ENCODE data around the gene PTPRT. TPM values are rescaled to one million over a fixed set of nuclear protein-coding genes. Genes with fewer than 3 reads are reported as not detected.

PTPRT gene
- total RNA-seq, 1 experiment from 2014 or later = not detected

DNA sequence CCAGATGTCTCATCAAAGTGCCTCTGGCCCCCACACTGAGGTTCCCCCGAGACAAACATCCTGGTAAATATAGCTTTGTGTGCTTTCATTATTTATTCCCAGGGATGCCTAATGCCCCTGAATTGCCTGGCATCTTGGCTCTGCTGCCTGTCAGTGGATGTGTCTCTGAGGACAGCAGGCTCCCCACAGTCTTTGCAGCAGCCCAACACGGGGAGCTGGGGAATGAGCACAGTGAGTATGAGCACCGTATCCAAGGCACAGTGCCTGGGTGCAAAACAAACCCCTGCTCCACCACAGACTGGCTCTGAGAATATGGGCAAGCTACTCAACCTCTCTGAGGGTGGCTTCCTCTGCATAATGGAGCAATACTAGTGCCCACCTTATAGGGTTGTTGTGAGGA is 165.9 kb downstream of the PTPRT start:
- no peak for DNase-seq
- no TSS peak for BruUV-seq (replicated peaks)
- Mint-ChIP-seq H3K27ac (ENCODE audit: unreplicated experiment) (no peak overlapping the region), H3K36me3 (ENCODE audit: insufficient read depth, unreplicated experiment) (no peaks in the 10 kb centered on the region), H3K27me3 (ENCODE audit: unreplicated experiment) (peaks cover 34% of the 10 kb centered on the region), H3K4me1 (ENCODE audit: low read depth, unreplicated experiment) (no peaks in the 10 kb centered on the region), H3K9me3 (ENCODE audit: low read depth, unreplicated experiment) (no peaks in the 10 kb centered on the region), H3K4me3 (ENCODE audit: low read depth, unreplicated experiment) (no peak overlapping the region)
- TF ChIP-seq, protein P1, sequence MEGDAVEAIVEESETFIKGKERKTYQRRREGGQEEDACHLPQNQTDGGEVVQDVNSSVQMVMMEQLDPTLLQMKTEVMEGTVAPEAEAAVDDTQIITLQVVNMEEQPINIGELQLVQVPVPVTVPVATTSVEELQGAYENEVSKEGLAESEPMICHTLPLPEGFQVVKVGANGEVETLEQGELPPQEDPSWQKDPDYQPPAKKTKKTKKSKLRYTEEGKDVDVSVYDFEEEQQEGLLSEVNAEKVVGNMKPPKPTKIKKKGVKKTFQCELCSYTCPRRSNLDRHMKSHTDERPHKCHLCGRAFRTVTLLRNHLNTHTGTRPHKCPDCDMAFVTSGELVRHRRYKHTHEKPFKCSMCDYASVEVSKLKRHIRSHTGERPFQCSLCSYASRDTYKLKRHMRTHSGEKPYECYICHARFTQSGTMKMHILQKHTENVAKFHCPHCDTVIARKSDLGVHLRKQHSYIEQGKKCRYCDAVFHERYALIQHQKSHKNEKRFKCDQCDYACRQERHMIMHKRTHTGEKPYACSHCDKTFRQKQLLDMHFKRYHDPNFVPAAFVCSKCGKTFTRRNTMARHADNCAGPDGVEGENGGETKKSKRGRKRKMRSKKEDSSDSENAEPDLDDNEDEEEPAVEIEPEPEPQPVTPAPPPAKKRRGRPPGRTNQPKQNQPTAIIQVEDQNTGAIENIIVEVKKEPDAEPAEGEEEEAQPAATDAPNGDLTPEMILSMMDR (IDR thresholded peaks at IDR 0.05; ENCODE audit: unreplicated experiment) = no peak
- CTCF ChIA-PET = no interaction called here
- intact Hi-C loops (cut with micrococcal nuclease; ENCODE audit: unreplicated experiment) = no loop called here

DNA sequence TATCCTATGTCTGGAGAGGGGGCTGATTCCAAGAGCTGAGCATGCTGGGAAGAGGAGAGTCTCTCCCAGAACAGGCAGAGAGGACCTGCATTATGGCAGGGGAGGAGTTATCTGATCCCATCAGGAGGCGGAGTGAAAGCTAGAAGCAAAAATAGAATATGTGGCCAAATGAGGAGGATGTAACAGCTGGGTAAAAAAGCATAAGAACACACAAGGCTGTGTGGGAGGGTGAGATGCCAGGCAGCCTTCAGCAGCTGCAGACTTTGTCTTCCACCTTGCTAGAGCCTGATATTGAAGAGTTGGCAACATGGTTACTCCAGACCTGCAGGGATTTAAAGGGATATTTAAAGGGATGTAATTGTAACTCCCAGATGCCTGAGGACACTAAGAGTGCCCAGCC is 167.1 kb downstream of the PTPRT start:
- Mint-ChIP-seq H3K27me3 (ENCODE audit: unreplicated experiment) (peaks cover 31% of the 10 kb centered on the region), H3K9me3 (ENCODE audit: low read depth, unreplicated experiment) (no peaks in the 10 kb centered on the region), H3K4me1 (ENCODE audit: low read depth, unreplicated experiment) (no peaks in the 10 kb centered on the region), H3K27ac (ENCODE audit: unreplicated experiment) (no peak overlapping the region), H3K36me3 (ENCODE audit: insufficient read depth, unreplicated experiment) (no peaks in the 10 kb centered on the region), H3K4me3 (ENCODE audit: low read depth, unreplicated experiment) (no peak overlapping the region)
- no TSS peak for BruUV-seq (replicated peaks)
- intact Hi-C loops (cut with micrococcal nuclease; ENCODE audit: unreplicated experiment) = no loop called here
- DNase-seq = no peak
- CTCF ChIA-PET = interaction anchor here (0.5 kb wide), 1 partner anchor 22 kb away, joined by 3 read pairs; no protein-coding TSS in a partner anchor
- TF ChIP-seq, protein P1 (IDR thresholded peaks at IDR 0.05; ENCODE audit: unreplicated experiment) = no peak

DNA sequence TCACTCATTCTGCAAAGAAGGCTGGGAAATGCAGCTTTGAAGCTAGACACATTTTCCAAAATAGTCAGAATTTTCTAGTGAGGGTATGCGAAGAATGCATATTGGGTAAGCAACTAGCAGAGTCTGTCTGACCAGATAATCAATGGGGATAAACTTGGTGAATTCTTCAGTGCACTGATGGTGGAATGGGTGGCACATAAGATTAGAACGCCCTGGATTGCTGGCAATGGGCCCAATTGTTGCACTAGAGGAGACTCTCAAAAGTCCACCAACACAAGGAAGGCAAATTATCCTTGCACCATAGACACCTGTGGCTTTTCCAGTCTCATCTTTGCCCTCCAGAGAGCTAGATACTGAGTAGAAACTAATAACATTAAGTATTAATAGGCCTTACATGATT is 167.6 kb downstream of the PTPRT start:
- CTCF ChIA-PET = interaction anchor here (0.5 kb wide), 1 partner anchor 22 kb away, joined by 3 read pairs; no protein-coding TSS in a partner anchor
- no peak for DNase-seq
- BruUV-seq (replicated peaks) = no TSS peak
- no peaks in the 10 kb centered on the region for H3K36me3 Mint-ChIP-seq (ENCODE audit: insufficient read depth, unreplicated experiment)
- H3K9me3 Mint-ChIP-seq (ENCODE audit: low read depth, unreplicated experiment) = no peaks in the 10 kb centered on the region
- H3K4me1 Mint-ChIP-seq (ENCODE audit: low read depth, unreplicated experiment) = no peaks in the 10 kb centered on the region
- TF ChIP-seq, protein P1 (IDR thresholded peaks at IDR 0.05; ENCODE audit: unreplicated experiment) = no peak
- H3K4me3 Mint-ChIP-seq (ENCODE audit: low read depth, unreplicated experiment) = no peak overlapping the region
- intact Hi-C loops (cut with micrococcal nuclease; ENCODE audit: unreplicated experiment) = no loop called here
- peaks cover 34% of the 10 kb centered on the region for H3K27me3 Mint-ChIP-seq (ENCODE audit: unreplicated experiment)
- H3K27ac Mint-ChIP-seq (ENCODE audit: unreplicated experiment) = no peak overlapping the region

DNA sequence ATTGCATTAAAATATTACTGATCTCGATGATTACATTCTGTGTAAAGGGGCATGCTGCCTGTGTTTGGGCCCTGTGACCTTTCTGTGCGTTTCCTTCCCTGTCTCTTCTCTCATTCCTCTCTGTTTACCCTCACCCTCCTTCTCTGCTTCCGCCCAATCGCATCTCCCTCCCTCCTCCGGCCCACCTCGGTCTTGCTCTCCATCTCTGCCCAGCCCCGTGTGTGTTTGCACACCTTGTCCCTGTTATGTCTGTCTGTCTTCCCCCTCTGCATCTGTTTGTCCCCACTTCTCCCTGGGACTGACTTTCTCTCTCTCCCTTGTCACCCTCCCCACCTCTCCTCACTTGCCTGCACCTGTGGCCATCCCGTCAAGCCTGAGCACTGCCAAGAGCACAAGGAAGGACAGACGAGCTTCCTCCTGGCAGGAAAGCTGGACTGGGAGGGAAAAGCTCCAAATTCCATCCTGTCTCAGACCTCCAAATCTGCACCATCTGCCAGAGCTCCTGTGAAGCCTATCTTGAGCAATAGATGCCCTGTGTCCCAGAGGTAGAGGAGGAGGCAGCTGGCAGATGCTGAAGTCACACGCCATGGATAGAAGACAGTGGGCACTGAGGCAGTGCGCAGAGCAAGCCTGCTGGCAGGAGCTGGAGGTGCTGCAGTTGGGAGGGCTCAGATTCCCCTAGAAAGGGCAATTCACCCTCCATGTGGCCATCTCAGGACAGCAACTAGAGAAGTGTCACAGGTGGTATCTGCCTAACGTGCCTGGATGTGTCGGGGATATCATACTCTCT is 172.3 kb downstream of the PTPRT start:
- no peaks in the 10 kb centered on the region for H3K36me3 Mint-ChIP-seq (ENCODE audit: insufficient read depth, unreplicated experiment)
- no TSS peak for BruUV-seq (replicated peaks)
- DNase-seq = no peak
- intact Hi-C loops (cut with micrococcal nuclease; ENCODE audit: unreplicated experiment) = no loop called here
- H3K9me3 Mint-ChIP-seq (ENCODE audit: low read depth, unreplicated experiment) = no peaks in the 10 kb centered on the region
- H3K4me1 Mint-ChIP-seq (ENCODE audit: low read depth, unreplicated experiment) = no peaks in the 10 kb centered on the region
- TF ChIP-seq, protein P1 (IDR thresholded peaks at IDR 0.05; ENCODE audit: unreplicated experiment) = no peak
- no peak overlapping the region for H3K4me3 Mint-ChIP-seq (ENCODE audit: low read depth, unreplicated experiment)
- H3K27ac Mint-ChIP-seq (ENCODE audit: unreplicated experiment) = no peak overlapping the region
- CTCF ChIA-PET = interaction anchor here (0.6 kb wide), 1 partner anchor 15 kb away, joined by 4 read pairs; no protein-coding TSS in a partner anchor
- H3K27me3 Mint-ChIP-seq (ENCODE audit: unreplicated experiment) = peaks cover 55% of the 10 kb centered on the region
